SJSA1 (cell line): Measurements from ENCODE around the gene ARHGAP27. TPM values are rescaled to one million over a fixed set of nuclear protein-coding genes. Genes with fewer than 3 reads are reported as not detected.
"Not testable (repeated sequence)": the region's sequence is repeated elsewhere in the genome, so short reads cannot be mapped to it uniquely, and the experiment has no call there.

Experiments used
- DNase-seq, 2 experiments: peaks; one replicate each; pipeline ENCODE4 v3.0.0-alpha.2; 2015 to 2020; ENCODE audit warnings: low spot score in 2 of 2, low read depth in 1 of 2
- H3K27ac ChIP-seq: fragments of 250-450 bp; sonication (Bioruptor Pico); 2 replicates; pipeline ENCODE4 v1.5.1; 2020; ENCODE audit warnings: mild to moderate bottlenecking, moderate library complexity
- H3K27me3 ChIP-seq: fragments of 250-450 bp; sonication (Bioruptor Pico); replicated peaks from 2 replicates; pipeline ENCODE4 v1.5.1; 2020; ENCODE audit warnings: mild to moderate bottlenecking, moderate library complexity
- H3K36me3 ChIP-seq: fragments of 250-450 bp; sonication (Bioruptor Pico); 2 replicates; pipeline ENCODE4 v1.5.1; 2020; ENCODE audit warnings: mild to moderate bottlenecking
- H3K4me1 ChIP-seq: fragments of 250-450 bp; sonication (Bioruptor Pico); replicated peaks from 2 replicates; pipeline ENCODE4 v1.6.1; 2021; ENCODE audit warnings: mild to moderate bottlenecking
- H3K4me3 ChIP-seq: fragments of 250-450 bp; sonication (Bioruptor Pico); 2 replicates; pipeline ENCODE4 v1.5.1; 2020; ENCODE audit warnings: mild to moderate bottlenecking
- H3K9me3 ChIP-seq: fragments of 250-450 bp; sonication (Bioruptor Pico); replicated peaks from 2 replicates; pipeline ENCODE4 v1.5.1; 2020; ENCODE audit warnings: mild to moderate bottlenecking
- total RNA-seq: library from RNA; depleted of rRNA; stranded (reverse); fragments of >200 nt; shearing (Covaris generic); gene quantifications from 2 replicates; pipeline ENCODE4 v1.2.3, GENCODE V29; 2014; rRNA removed

ARHGAP27 gene
- total RNA-seq, 1 experiment from 2014 or later = 0.53 TPM

DNA sequence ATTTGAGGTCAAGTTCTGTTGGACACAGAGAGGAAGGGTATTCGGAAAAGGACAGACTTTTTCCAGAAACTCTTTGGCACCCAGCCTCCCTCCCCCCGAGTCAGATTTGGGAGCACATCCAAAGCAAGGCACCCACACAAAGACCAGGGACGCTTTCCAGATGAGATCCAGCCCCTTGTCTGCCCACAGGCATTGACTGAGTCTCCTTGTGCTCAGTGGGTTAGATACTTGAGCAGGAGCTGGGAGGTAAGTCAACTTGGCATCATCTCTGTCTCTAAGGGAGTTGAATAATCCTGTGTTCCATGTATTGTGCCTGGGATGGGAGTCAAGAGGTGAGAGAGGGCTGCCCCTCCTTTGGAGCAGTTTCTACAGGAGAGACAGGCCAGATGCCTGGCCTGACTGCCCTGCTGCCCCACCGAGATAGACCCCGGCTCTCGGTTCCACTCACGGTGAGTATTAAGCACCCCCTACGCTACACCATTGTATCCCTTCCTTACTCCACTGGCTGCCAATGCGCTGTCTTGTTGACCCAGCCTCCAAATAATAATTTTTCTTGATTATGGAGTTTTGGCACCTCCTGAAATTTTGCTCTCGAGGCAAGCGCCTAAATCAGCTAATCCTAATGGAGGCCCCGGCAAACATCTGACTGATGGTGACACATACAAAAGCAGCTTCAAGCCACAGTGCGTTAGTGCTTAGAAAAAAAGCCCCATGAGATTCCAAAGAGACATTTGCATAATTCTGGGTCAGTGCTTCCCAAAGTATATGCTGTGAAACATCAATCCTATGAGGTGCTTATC is 86.3 kb downstream of the ARHGAP27 start:
- no peak overlapping the region for H3K4me3 ChIP-seq
- no peaks in the 10 kb centered on the region for H3K9me3 ChIP-seq
- H3K27ac ChIP-seq = no peak overlapping the region
- no peaks in the 10 kb centered on the region for H3K36me3 ChIP-seq
- no peaks in the 10 kb centered on the region for H3K27me3 ChIP-seq
- no peak for DNase-seq
- peaks cover 40% of the 10 kb centered on the region for H3K4me1 ChIP-seq

DNA sequence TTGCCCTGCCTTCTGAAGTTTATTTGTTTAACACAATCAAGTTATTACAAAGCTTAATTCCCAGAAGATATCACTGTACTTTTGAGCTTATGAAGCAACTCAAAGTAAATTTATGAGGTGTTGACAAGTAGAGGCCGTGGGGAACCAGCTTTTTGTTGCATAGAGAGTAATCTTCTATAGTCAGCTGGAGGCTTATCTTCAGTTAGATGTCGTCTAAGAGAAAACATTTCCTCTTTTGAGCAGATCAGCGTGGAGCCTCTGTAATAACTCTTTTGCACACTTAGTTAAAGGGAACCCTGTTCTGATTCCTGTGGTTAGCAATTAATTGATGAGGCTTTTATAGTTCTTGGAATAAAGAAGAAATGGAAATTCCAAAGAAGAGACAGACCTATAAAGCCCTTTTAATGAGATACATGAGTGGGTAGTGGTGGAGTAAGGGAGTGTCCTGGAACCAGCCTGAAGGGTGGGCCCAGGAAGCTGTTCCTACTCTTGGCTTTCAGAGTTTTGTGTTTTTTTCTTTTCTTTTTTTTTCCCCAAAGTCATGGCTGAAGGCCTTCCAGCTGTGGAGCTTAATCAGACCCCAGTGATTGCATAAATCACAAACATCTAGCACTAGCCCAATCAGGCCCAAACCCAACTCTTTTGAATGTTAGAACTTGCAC is 87.0 kb downstream of the ARHGAP27 start:
- 0 out of 2 replicates have a peak overlapping the region, but pooled peaks have one; percentile 4 for H3K27ac ChIP-seq
- peak in 1 of 2 experiments; percentile 75 for DNase-seq
- no peaks in the 10 kb centered on the region for H3K27me3 ChIP-seq

DNA sequence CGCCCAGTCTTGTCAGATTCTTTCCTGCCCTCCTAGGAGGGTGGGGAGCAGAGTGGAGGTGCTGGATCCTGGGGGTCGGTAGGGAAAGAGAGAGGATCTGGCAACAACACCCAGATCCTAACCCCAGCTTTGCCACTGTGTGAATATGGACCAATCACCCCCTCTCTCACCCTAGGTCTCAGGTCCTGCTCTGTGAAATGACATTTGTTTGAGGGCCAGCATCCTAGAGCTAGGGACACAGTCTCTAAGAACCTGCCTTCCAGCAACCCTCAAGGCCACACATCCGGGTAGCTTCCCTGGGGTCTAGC is 87.5 kb downstream of the ARHGAP27 start:
- Histone ChIP-seq H3K27ac (no peak overlapping the region), H3K4me1 (peaks cover 42% of the 10 kb centered on the region), H3K4me3 (no peak overlapping the region), H3K36me3 (no peaks in the 10 kb centered on the region), H3K27me3 (no peaks in the 10 kb centered on the region), H3K9me3 (no peaks in the 10 kb centered on the region)
- DNase-seq = no peak

More for the DNA sequence above, 87.0 kb downstream of the ARHGAP27 start:
- no peak overlapping the region for H3K4me3 ChIP-seq
- no peaks in the 10 kb centered on the region for H3K9me3 ChIP-seq
- no peaks in the 10 kb centered on the region for H3K36me3 ChIP-seq
- H3K4me1 ChIP-seq = peaks cover 42% of the 10 kb centered on the region

DNA sequence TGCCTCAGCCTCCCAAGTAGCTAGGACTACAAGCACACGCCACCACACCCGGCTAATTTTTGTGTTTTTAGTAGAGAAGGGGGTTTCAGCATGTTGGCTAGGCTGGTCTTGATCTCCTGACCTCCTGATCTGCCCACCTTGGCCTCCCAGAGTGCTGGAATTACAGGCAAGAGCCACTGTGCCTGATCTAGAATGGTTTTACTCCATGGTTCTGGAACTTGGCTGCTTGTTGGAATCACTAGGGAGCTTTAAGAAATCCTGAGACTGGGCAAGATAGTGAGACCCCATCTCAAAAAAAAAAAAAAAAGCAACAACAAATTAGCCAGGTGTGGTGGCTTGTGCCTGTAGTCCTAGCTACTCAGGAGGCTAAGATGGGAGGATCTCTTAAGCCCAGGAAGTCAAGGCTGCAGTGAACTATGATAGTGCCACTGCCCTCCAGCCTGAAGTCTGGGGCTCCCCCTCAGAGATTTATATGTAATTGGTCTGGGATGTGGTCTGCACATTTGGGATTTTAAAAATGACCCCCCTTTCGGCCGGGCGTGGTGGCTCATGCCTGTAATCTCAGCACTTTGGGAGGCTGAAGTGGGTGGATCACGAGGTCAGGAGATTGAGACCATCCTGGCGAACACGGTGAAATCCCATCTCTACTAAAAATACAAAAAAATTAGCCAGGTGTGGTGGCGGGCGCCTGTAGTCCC is 88.6 kb downstream of the ARHGAP27 start:
- H3K9me3 ChIP-seq, H3K27me3 ChIP-seq, H3K4me3 ChIP-seq, H3K36me3 ChIP-seq, H3K27ac ChIP-seq, DNase-seq: not testable (repeated sequence)
- peaks cover 39% of the 10 kb centered on the region for H3K4me1 ChIP-seq

Other genes starting within 250 kb of the ARHGAP27 start
- gene FMNL1, start 211.0 kb downstream of the ARHGAP27 start, total RNA-seq = not detected in 2 replicates
- not detected in 2 replicates for gene SPATA32, start 170.8 kb downstream of the ARHGAP27 start, total RNA-seq
- gene MAP3K14, start 115.8 kb downstream of the ARHGAP27 start, total RNA-seq = 3.7 and 5.5 TPM in 2 replicates
- gene PLEKHM1, start 57.9 kb upstream of the ARHGAP27 start, total RNA-seq = 8.8 and 16.4 TPM in 2 replicates